ENCODE data around the gene OXER1. TPM values are rescaled to one million over a fixed set of nuclear protein-coding genes. Genes with fewer than 3 reads are reported as not detected.
"Not testable (repeated sequence)": the region's sequence is repeated elsewhere in the genome, so short reads cannot be mapped to it uniquely, and the experiment has no call there.

Gene OXER1
- polyA plus RNA-seq, 10 donors, result 4.0 to 9.2 (median 5.2) TPM

DNA sequence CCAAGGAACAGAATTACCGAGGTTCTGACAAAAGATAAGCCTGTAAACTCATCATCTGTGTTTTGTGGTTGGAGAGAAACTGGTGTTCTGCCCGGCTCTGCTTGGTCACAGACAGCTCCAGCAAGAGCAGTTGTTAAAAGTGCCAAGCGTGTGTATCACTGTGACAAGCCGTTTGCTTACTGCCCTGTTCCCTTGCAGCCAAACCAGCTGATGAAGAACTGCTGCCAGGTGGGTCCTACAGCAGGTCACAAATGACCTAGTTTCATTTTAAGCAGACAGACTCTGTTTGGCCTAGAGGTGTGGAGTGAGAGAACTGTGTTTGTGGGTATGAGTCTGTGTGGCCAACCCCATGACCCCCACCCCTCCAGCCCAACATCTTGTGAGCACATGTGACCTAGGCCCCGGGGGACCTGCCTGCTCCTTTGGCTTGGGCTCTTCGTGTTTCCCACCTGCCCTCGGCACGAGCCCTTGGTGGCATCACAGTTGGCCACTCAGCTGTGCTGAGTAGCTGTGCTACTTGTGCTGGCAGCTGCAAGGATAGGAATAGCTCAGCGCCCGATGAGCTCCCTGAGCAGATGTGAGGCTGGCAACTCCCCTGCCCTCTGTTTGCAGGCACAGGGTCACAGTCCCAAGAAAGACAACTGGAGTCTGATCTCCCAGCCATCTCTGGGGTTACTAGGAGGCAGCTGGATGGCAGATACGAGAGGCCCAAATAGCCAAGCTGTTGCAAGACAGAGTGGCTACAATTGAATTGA is 9.7 kb downstream of the OXER1 start:
- peak; percentile 74 to 83 (median 79) for DNase-seq

DNA sequence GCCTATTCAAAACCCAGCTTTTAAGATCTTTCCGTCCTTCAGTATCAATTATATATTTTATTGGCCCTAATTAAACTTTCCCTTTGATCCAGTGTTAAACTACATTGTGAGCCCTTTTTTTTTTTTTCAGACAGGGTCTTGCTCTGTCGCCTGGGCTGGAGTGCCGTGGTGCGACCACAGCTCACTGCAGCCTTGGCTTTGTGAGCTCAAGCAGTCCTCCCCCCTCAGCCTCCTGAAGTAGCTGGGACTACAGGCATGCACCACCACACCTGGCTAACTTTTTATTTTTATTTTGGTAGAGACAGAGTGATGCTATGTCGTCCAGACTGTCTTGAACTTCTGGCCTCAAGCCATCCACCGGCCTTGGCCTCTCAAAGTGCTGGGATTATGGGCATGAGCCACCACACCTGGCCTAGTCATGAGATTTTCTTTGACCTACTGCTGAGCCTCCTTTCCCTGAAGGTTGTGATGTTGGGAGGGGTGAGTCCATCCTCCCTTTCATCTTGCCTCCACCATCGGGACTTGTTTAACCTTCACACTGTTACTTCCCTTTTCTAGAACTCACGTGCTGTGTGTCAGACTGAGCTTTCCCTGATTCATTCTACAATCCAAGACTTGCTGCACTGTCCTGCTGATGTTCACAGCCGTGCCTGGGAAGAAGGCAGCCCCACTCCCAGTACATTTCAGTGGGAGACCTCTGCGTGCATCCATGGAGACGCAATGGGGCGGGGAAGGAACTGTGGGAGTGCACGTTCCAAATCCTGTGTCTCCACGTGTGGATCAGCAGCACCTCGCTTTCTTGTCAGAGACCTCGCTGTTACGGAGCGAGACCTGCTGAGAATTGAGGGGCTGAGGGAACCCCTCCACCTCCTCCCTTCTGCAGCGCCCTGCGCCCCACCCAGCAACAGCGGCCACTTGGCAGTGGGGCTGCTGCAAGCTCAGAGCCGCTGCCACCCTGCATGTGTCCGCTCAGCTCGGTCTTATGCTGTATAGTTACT is 10.8 kb downstream of the OXER1 start:
- no peak for DNase-seq

GRCh38 chr2:42752314-42752713 is 11.6 kb downstream of the OXER1 start:
- no peak for DNase-seq

DNA sequence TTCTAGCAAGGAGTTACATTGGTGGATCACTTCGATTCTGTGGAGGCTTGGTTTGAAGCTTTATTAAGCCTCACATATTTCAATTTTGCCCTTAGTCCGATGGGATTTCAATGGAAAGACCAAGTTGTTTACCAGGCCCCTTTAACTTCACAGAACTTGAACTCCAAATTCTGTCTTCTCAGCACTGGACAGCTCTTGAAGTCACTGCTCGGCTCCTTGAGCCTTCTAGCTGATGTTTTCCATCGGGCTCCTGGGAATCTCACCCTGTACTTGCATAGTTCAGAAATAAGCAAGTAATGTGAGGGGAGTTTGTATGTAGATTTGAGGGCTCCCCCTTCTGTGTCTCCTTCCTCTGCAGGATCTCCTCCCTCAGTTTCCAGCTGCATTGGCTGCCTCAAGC is 15.1 kb downstream of the OXER1 start:
- no peak for DNase-seq

GRCh38 chr2:42747422-42747821 is 16.5 kb downstream of the OXER1 start:
- no peak for DNase-seq

DNA sequence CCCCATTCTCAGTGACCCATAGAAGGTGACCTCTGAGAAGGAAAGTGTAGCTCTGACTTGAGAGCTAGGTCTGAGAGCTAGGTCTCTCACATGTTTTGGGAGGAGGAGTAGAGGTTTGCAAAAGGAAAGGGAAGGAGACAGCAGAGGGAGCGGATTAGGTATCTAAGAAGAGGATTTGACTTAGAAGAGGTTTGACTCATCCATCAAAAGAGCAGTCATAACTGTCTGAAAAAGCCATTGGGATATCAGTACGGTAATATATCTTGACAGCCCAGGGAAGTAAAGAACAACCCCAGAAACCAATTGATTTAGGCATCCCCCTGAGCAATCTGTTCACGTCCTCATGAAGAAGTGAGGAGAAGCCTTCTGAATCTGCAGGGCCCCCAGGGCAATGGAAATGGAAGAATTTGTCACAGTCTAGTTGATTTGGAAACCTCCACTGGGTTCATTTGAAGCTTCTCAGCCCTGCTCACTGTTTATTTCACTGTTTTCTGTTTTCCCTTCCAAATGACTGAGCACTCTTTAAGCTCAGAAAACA is 19.3 kb downstream of the OXER1 start:
- no peak for DNase-seq

- no peak for DNase-seq
Observed at GRCh38 chr2:42743659-42743990, 20.3 kb downstream of the OXER1 start.

DNA sequence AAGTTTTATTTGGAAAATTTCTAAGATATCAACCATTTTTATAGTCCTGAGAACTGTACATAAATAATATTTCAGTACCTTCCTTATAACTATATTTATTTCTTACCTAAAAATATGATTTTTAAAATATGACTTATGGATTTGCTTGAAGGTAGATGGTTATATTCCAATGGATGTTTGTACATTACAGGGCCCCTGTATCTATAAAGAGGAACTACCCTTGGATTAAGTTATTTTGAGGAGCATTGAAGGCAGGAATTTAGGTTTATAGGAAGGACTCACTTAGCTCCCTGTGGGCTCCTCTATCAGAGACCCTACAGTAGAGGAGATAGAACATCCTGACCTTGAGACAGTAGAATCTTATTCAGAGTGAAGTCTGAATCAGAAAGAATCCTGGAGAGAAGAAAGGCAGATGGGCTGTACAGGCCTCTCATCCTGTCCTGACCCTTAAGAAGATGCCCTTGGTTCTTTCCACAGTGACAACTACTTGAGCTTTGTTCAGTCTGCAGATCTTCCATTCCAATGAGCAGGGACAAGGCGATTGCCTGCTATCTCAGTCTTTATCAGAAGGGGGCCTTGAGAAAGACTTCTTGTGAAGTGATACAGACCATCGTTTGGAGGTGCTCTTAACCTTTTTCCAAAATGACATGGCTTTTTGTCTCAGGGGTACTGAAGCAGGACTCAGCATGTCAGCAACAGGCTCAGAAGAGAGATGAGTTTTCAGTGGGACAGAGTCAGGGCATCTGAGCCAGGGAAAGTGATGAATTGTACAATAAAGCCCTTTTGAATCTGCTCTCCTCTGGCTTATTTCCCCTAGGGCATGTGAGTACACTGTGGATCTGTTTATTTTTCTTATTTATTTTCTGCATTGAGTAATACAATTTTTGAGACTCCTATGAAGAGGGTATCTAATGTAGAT is 20.9 kb downstream of the OXER1 start:
- no peak for DNase-seq

GRCh38 chr2:42741140-42741539 is 22.8 kb downstream of the OXER1 start:
- DNase-seq, result no peak

- DNase-seq, result no peak
Observed at GRCh38 chr2:42736598-42737322, 27.2 kb downstream of the OXER1 start.

- DNase-seq, result no peak
Observed at GRCh38 chr2:42733852-42734251, 30.1 kb downstream of the OXER1 start.

DNA sequence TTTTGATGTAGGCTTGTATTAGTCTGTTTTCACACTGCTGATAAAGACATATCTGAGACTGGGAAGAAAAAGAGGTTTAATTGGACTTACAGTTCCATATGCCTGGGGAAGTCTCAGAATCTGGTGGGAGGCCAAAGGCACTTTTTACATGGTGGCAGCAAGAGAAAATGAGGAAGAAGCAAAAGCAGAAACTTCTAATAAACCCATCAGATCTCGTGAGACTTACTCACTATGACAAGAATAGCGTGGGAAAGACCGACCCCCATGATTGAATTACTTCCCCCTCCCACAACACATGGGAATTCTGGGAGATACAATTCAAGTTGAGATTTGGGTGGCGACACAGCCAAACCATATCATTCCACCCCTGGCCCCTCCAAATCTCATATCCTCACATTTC is 32.6 kb downstream of the OXER1 start:
- not testable (repeated sequence) for DNase-seq

GRCh38 chr2:42726680-42727079 is 37.3 kb downstream of the OXER1 start:
- no peak for DNase-seq

- DNase-seq, result no peak
Observed at GRCh38 chr2:42725657-42726056, 38.3 kb downstream of the OXER1 start.

DNA sequence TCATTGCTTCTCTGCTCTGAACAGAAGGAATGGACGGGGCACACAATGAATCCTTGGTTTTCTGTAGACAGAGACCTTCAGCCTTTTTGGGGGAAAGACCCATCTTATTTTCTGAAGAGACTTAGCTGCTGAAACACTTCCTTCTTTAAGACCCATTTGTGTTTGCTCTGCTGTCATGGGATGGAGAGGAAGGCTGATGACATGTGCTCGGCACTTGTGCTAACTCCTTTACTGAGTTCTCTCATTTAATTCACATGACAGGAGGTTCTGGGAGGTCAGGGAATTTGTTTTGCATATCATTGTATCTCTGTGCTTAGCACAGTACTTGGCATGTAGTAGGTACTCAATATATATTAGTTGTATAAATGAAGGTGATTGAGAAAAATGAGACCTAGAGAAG is 39.0 kb downstream of the OXER1 start:
- no peak for DNase-seq

DNA sequence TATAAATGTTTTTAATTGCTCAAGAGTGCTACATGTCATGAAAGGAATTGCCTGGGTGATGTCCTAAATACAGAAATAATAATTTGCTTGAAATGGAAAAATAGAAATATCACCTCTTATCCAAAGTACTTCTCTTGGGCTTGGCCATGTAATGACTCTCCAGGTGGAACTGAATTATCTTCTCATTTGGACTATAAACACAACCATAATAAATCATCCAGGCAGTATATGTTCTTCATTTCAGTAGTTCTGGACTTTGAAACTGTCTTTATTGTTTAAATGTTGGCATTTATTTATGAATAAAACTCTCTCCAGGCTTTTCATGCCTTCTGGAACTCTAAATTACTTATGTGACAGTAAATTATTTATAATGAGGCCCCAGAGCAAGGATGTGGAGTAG is 40.5 kb downstream of the OXER1 start:
- DNase-seq, result no peak

DNA sequence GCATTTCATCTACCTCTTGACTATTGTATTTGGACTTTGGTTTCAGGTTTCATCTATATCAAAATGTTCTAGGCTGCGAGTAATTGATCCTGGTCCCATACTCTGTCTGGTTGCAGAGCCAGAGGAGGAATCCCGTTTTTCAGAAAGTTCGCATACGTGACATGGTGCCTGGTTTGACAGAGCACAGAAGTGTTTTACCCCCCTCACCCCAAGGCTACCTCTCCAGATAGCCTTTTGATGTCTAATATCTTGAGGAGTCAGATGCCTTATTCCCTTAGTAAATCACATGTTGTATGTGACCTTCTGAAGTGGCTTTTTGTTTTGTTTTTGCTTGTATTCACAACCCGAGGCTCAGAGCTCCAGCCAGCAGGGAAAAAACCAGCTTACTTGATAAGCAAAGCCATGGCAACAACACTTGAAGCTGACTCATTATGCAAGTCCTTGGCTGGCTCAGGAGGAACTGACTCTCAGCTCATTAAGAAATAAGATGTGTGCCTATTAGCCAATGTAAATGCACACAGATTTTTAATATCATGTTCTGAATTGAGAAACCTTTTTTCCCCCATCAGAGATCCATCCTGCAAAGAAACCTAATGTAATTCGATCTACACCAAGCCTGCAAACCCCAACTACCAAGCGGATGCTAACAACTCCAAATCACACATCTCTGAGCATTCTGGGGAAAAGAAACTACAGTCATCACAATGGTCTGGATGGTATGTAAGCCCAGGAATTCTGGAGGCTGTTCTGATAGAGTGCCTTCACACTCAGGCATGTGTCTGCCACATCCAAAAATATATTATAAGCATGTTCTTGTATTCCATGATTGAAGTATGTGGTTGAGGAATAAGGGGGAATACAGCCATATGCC is 41.4 kb downstream of the OXER1 start:
- peak; percentile 20 to 44 (median 38) for DNase-seq

DNA sequence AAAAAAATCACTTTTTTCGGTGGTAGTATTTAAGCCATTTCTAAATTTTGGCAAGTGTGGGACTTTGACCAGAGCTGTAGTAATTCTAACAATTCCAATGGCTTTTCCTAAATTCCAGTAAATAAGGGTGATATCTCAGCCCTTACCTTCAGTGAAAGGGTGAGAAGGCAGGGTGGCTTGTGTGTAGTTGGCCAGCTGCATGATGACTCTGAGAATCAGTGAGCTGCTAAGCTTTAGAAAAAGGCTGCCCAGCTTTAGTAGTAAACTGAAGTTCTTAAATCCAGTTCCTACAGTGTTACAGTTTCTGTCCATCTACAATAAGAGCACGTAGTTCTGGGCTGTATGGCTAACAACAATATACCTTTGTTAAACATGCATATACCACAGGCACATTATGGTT is 42.0 kb downstream of the OXER1 start:
- no peak for DNase-seq

DNA sequence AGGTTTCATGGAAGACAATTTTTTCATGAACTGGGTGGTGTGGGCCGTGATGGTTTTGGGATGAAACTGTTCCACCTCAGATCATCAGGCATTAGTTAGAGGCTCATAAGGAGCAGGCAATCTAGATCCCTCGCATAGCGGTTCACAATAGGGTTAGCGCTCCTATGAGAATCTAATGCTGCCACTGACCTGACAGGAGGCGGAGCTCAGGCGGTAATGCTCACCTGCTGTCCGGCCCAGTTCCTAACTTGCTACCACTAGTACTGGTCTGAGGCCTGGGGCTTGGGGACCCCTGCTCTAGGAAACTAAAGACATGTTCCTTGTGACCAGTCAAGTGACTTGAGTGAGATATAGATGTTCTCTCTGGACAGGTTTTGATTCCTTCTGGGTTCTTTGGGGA is 49.2 kb downstream of the OXER1 start:
- no peak for DNase-seq

GRCh38 chr2:42713920-42714319 is 50.0 kb downstream of the OXER1 start:
- no peak for DNase-seq

Measured in muscle of back (tissue), 11 donors.